HL-60 (cell line): ENCODE data around the gene ZNF256.

Experiments
- GABPA ChIP-seq: IDR thresholded peaks from 2 replicates; pipeline ENCODE4 v1.6.1; 2012; ENCODE audit warnings: low read depth
- POLR2AphosphoS5 ChIP-seq: IDR thresholded peaks from 2 replicates; pipeline ENCODE4 v1.6.1; 2012; ENCODE audit warnings: low read depth
- TF ChIP-seq, protein P1 (sequence below): IDR thresholded peaks from one replicate; pipeline ENCODE4 v1.5.1; 2011; ENCODE audit warnings: low read length, control low read depth, inconsistent platforms; ENCODE audit not compliant: insufficient read depth
- TF ChIP-seq, protein P2 (sequence below): IDR thresholded peaks from 2 replicates; pipeline ENCODE4 v1.6.1; 2012; ENCODE audit warnings: low read depth; ENCODE audit not compliant: insufficient replicate concordance

DNA sequence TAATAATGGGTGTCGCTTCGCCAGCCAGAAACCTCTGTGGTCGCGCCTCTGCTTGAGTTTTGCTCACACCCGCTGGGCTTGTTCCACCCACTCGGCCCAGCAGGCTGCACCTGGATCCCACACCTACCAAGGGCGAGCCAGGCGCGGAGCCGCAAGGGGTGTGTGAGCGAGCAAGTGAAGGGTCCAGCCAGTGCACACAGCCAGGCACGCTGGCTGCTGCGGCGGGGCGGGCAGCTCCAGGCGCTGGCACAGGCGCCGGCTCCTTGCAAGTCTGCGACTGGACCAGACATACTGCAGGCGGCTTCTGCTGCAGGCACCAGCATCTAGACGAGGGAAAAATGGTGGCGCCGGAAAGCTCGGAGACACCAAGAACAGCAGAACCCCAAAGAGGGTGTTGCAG, 1.8 kb upstream of the ZNF256 start:
- TF ChIP-seq, protein P1, sequence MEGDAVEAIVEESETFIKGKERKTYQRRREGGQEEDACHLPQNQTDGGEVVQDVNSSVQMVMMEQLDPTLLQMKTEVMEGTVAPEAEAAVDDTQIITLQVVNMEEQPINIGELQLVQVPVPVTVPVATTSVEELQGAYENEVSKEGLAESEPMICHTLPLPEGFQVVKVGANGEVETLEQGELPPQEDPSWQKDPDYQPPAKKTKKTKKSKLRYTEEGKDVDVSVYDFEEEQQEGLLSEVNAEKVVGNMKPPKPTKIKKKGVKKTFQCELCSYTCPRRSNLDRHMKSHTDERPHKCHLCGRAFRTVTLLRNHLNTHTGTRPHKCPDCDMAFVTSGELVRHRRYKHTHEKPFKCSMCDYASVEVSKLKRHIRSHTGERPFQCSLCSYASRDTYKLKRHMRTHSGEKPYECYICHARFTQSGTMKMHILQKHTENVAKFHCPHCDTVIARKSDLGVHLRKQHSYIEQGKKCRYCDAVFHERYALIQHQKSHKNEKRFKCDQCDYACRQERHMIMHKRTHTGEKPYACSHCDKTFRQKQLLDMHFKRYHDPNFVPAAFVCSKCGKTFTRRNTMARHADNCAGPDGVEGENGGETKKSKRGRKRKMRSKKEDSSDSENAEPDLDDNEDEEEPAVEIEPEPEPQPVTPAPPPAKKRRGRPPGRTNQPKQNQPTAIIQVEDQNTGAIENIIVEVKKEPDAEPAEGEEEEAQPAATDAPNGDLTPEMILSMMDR: no peak
- TF ChIP-seq, protein P2, sequence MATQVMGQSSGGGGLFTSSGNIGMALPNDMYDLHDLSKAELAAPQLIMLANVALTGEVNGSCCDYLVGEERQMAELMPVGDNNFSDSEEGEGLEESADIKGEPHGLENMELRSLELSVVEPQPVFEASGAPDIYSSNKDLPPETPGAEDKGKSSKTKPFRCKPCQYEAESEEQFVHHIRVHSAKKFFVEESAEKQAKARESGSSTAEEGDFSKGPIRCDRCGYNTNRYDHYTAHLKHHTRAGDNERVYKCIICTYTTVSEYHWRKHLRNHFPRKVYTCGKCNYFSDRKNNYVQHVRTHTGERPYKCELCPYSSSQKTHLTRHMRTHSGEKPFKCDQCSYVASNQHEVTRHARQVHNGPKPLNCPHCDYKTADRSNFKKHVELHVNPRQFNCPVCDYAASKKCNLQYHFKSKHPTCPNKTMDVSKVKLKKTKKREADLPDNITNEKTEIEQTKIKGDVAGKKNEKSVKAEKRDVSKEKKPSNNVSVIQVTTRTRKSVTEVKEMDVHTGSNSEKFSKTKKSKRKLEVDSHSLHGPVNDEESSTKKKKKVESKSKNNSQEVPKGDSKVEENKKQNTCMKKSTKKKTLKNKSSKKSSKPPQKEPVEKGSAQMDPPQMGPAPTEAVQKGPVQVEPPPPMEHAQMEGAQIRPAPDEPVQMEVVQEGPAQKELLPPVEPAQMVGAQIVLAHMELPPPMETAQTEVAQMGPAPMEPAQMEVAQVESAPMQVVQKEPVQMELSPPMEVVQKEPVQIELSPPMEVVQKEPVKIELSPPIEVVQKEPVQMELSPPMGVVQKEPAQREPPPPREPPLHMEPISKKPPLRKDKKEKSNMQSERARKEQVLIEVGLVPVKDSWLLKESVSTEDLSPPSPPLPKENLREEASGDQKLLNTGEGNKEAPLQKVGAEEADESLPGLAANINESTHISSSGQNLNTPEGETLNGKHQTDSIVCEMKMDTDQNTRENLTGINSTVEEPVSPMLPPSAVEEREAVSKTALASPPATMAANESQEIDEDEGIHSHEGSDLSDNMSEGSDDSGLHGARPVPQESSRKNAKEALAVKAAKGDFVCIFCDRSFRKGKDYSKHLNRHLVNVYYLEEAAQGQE: no peak
- TF ChIP-seq POLR2AphosphoS5 (no peak), GABPA (no peak)
